ENCODE results near the gene SEMA4B. TPM values are rescaled to one million over a fixed set of nuclear protein-coding genes. Genes with fewer than 3 reads are reported as not detected.

SEMA4B gene
- total RNA-seq, 5 donors from 2014 or later (not counting 1 experiment from before 2014, with no cell fraction given), result 11.7 to 34.7 (median 25.4) TPM

DNA sequence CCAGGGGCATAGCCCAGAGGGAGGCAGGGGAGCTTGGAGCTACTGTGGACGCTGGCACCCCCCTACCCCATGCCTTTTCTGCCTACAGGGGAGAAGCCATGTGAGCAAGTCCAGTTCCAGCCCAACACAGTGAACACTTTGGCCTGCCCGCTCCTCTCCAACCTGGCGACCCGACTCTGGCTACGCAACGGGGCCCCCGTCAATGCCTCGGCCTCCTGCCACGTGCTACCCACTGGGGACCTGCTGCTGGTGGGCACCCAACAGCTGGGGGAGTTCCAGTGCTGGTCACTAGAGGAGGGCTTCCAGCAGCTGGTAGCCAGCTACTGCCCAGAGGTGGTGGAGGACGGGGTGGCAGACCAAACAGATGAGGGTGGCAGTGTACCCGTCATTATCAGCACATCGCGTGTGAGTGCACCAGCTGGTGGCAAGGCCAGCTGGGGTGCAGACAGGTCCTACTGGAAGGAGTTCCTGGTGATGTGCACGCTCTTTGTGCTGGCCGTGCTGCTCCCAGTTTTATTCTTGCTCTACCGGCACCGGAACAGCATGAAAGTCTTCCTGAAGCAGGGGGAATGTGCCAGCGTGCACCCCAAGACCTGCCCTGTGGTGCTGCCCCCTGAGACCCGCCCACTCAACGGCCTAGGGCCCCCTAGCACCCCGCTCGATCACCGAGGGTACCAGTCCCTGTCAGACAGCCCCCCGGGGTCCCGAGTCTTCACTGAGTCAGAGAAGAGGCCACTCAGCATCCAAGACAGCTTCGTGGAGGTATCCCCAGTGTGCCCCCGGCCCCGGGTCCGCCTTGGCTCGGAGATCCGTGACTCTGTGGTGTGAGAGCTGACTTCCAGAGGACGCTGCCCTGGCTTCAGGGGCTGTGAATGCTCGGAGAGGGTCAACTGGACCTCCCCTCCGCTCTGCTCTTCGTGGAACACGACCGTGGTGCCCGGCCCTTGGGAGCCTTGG, 27.0 kb downstream of the SEMA4B start:
- Histone ChIP-seq H3K27ac (ENCODE audit: low read length) (peak overlapping the region; percentile 27), H3K4me1 (ENCODE audit: control insufficient read depth in 1 of 2, extremely low read depth in 1 of 2, insufficient read depth in 2 of 2, low read length in 2 of 2) (peaks cover 24 to 42% of the 10 kb centered on the region in 2 experiments), H3K27me3 (replicated peaks in 1 of 2; ENCODE audit: control insufficient read depth in 2 of 2, extremely low read depth in 1 of 2, insufficient read depth in 2 of 2, low read length in 1 of 2) (no peaks in the 10 kb centered on the region), H3K36me3 (ENCODE audit: control insufficient read depth in 2 of 2, extremely low read depth in 1 of 2, insufficient read depth in 1 of 2, low read length in 1 of 2) (peaks cover 21 to 67% of the 10 kb centered on the region in 2 donors), H3K9me3 (no peaks in the 10 kb centered on the region), H3K4me3 (ENCODE audit: control insufficient read depth in 1 of 2, extremely low read depth in 1 of 2, low read length in 1 of 2) (no peak overlapping the region)
- Mint-ChIP-seq H3K4me3 (peak overlapping the region in 1 of 3 donors; percentile 20), H3K9me3 (no peaks in the 10 kb centered on the region), H3K27me3 (no peaks in the 10 kb centered on the region), H3K4me1 (peaks cover 43 to 44% (median 44%) of the 10 kb centered on the region in 3 donors), H3K27ac (peak overlapping the region in 1 of 2 donors; percentile 97), H3K36me3 (peaks cover 35% of the 10 kb centered on the region)
- WGBS (ENCODE audit: insufficient coverage), result 93% methylated on average over 37 of the region's 38 CpGs
- CTCF ChIA-PET, result interaction anchor here in 1 of 2 donors (0.6 kb wide), 1 partner anchor 36 kb away, joined by 3 read pairs; no protein-coding TSS in a partner anchor
- POLR2A ChIA-PET, result interaction anchor here in 1 of 2 donors (0.6 to 1.3 kb wide), 3 partner anchors 8 to 132 kb away, joined by 3 to 5 read pairs (median 3); no protein-coding TSS in a partner anchor
- DNase-seq, result no peak
- no peak for ATAC-seq (replicated peaks in 1 of 4)

DNA sequence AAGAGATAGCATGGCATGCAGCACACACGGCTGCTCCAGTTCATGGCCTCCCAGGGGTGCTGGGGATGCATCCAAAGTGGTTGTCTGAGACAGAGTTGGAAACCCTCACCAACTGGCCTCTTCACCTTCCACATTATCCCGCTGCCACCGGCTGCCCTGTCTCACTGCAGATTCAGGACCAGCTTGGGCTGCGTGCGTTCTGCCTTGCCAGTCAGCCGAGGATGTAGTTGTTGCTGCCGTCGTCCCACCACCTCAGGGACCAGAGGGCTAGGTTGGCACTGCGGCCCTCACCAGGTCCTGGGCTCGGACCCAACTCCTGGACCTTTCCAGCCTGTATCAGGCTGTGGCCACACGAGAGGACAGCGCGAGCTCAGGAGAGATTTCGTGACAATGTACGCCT, 27.8 kb downstream of the SEMA4B start:
- Mint-ChIP-seq H3K4me3 (peak overlapping the region in 1 of 3 donors; percentile 20), H3K27me3 (no peaks in the 10 kb centered on the region), H3K36me3 (peaks cover 35% of the 10 kb centered on the region), H3K9me3 (no peaks in the 10 kb centered on the region), H3K27ac (peak overlapping the region; percentile 55 to 97), H3K4me1 (peaks cover 43 to 45% (median 44%) of the 10 kb centered on the region in 3 donors)
- ATAC-seq (replicated peaks in 1 of 4), result no peak
- Histone ChIP-seq H3K27ac (ENCODE audit: low read length) (peak overlapping the region; percentile 27), H3K4me3 (ENCODE audit: control insufficient read depth in 1 of 2, extremely low read depth in 1 of 2, low read length in 1 of 2) (no peak overlapping the region), H3K9me3 (no peaks in the 10 kb centered on the region), H3K36me3 (ENCODE audit: control insufficient read depth in 2 of 2, extremely low read depth in 1 of 2, insufficient read depth in 1 of 2, low read length in 1 of 2) (peaks cover 15 to 58% of the 10 kb centered on the region in 2 donors), H3K27me3 (replicated peaks in 1 of 2; ENCODE audit: control insufficient read depth in 2 of 2, extremely low read depth in 1 of 2, insufficient read depth in 2 of 2, low read length in 1 of 2) (no peaks in the 10 kb centered on the region), H3K4me1 (ENCODE audit: control insufficient read depth in 1 of 2, extremely low read depth in 1 of 2, insufficient read depth in 2 of 2, low read length in 2 of 2) (peaks cover 24 to 46% of the 10 kb centered on the region in 2 experiments)
- CTCF ChIA-PET, result no interaction called here
- no peak for DNase-seq
- 98% methylated on average over 11 of the region's 15 CpGs for WGBS (ENCODE audit: insufficient coverage)
- POLR2A ChIA-PET, result no interaction called here

DNA sequence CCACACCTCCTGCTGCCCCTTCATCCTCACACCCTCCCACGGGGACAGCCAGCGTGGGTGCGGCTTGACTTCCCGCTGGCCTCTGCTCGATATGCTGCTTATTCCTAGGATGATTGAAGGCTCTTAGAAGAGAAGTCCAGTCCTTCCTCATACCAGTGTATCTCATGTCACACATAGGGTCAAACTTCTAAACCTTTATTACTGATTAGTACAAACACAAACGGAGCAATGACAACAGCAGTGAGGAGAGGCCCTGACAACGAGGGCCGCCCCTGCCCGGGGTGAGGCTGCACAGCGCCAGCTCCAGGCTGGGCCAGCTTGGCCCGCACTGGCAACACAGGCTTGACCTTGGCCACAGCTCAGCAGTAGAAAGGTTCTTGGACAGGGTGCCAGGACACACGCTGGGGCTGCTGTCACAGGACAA, 29.0 kb downstream of the SEMA4B start:
- Histone ChIP-seq H3K27ac (ENCODE audit: low read length) (peak overlapping the region; percentile 92), H3K9me3 (no peaks in the 10 kb centered on the region), H3K27me3 (replicated peaks in 1 of 2; ENCODE audit: control insufficient read depth in 2 of 2, extremely low read depth in 1 of 2, insufficient read depth in 2 of 2, low read length in 1 of 2) (no peaks in the 10 kb centered on the region), H3K4me1 (ENCODE audit: control insufficient read depth in 1 of 2, extremely low read depth in 1 of 2, insufficient read depth in 2 of 2, low read length in 2 of 2) (peaks cover 32 to 55% of the 10 kb centered on the region in 2 experiments), H3K36me3 (ENCODE audit: control insufficient read depth in 2 of 2, extremely low read depth in 1 of 2, insufficient read depth in 1 of 2, low read length in 1 of 2) (peaks cover 10 to 48% of the 10 kb centered on the region in 2 donors), H3K4me3 (ENCODE audit: control insufficient read depth in 1 of 2, extremely low read depth in 1 of 2, low read length in 1 of 2) (peak overlapping the region; percentile 37 to 49)
- POLR2A ChIA-PET, result interaction anchor here in 1 of 2 donors (1.3 kb wide), 1 partner anchor 310 kb away, joined by 3 read pairs; no protein-coding TSS in a partner anchor
- CTCF ChIA-PET, result interaction anchor here (0.5 to 1.4 kb wide), 4 partner anchors 9 to 112 kb away, joined by 3 to 6 read pairs (median 4); no protein-coding TSS in a partner anchor
- H3K27ac Mint-ChIP-seq, result peak overlapping the region; percentile 97 to 98
- H3K4me1 Mint-ChIP-seq, result peaks cover 53 to 54% (median 53%) of the 10 kb centered on the region in 3 donors
- no peak for ATAC-seq (replicated peaks in 1 of 4)
- peaks cover 32% of the 10 kb centered on the region for H3K36me3 Mint-ChIP-seq
- DNase-seq, result no peak
- no peaks in the 10 kb centered on the region for H3K9me3 Mint-ChIP-seq
- H3K4me3 Mint-ChIP-seq, result peak overlapping the region in 2 of 3 donors; percentile 86 to 93
- no peaks in the 10 kb centered on the region for H3K27me3 Mint-ChIP-seq
- WGBS (ENCODE audit: insufficient coverage), result 90% methylated on average over 6 of the region's 12 CpGs

DNA sequence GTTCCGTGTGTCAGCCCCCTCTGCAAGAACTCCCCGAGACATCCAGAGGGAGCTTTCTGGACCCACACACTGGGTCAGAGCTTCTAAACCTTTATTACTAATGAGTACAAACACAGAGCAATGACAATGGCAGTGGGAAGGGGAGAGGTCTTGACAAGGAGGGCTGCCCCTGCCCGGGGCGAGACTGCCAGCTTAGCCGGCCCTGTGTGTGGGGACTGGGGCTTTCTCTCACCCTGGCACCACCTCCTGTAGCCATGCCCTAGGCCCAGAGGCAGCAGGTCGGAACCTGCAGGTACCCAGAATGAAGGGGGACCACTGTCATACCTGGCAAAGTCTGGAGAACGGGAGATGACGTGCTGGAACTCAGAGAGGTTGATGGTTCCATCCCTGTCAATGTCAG, 29.5 kb downstream of the SEMA4B start:
- H3K4me3 Mint-ChIP-seq, result peak overlapping the region; percentile 86 to 93 (median 88)
- H3K27me3 Mint-ChIP-seq, result no peaks in the 10 kb centered on the region
- Histone ChIP-seq H3K27me3 (replicated peaks in 1 of 2; ENCODE audit: control insufficient read depth in 2 of 2, extremely low read depth in 1 of 2, insufficient read depth in 2 of 2, low read length in 1 of 2) (no peaks in the 10 kb centered on the region), H3K9me3 (no peaks in the 10 kb centered on the region), H3K27ac (ENCODE audit: low read length) (peak overlapping the region; percentile 92), H3K4me1 (ENCODE audit: control insufficient read depth in 1 of 2, extremely low read depth in 1 of 2, insufficient read depth in 2 of 2, low read length in 2 of 2) (peaks cover 32 to 57% of the 10 kb centered on the region in 2 experiments), H3K4me3 (ENCODE audit: control insufficient read depth in 1 of 2, extremely low read depth in 1 of 2, low read length in 1 of 2) (peak overlapping the region; percentile 37 to 60), H3K36me3 (ENCODE audit: control insufficient read depth in 2 of 2, extremely low read depth in 1 of 2, insufficient read depth in 1 of 2, low read length in 1 of 2) (peaks cover 10 to 42% of the 10 kb centered on the region in 2 donors)
- DNase-seq (no peak), ATAC-seq (replicated peaks in 1 of 4) (no peak)
- ChIA-PET CTCF (interaction anchor here in 1 of 2 donors (0.8 to 1.4 kb wide), 4 partner anchors 9 to 35 kb away, joined by 3 to 6 read pairs (median 5); partner anchors contain the start of gene NGRN), POLR2A (interaction anchor here in 1 of 2 donors (0.6 to 1.3 kb wide), 4 partner anchors 29 to 309 kb away, joined by 3 to 6 read pairs (median 4); partner anchors contain the start of gene SEMA4B)
- H3K36me3 Mint-ChIP-seq, result peaks cover 32% of the 10 kb centered on the region
- H3K4me1 Mint-ChIP-seq, result peaks cover 54 to 55% (median 55%) of the 10 kb centered on the region in 3 donors
- peak overlapping the region; percentile 97 to 98 for H3K27ac Mint-ChIP-seq
- WGBS (ENCODE audit: insufficient coverage), result 37% methylated on average over 2 of the region's 8 CpGs
- no peaks in the 10 kb centered on the region for H3K9me3 Mint-ChIP-seq

DNA sequence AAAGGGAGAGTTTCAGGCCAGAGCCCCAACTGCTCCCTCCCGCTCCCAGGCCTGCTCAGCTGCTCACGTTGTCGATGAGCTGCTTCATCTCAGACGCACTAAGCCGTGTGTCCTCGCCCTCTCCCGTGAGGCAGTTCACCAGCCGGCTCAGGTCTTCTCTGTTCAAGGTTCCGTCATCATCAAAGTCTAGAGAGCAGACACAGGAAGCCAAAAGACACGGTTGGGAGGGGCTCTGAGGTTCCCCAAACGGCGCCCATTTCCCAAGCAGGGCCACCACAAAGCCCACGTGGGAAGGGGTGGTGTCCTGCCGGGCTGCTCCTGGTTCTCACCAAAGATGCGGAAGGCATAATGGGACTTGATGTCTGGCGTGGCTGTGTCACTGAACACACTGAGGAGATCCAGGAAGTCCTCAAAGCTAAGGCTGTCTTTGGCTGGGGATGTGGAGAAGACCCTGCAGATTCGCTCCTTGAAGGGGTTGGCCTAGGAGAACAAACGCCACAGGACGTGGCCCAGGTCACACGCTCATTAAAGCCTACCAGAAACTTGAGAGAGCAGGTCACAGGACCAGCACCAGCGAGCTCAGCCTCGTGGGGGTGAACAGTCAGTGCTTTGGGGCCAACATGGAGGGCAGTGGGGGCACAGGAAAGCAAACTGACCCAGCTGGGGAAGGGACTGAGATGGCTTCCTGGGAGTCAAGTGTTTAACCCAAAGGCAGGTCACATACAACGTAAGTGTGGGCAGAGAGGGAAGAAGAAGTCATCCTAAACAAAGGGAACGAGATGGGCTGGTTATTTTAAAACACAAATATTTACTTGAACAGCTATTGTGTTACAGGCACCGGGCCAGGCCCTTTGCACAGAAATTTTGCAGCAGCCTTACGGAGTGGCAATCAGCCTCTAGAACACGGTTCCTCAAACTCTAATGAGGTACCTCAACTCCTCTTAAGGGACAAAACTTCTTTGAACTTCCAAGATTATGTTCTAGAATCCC, 30.2 kb downstream of the SEMA4B start:
- no peaks in the 10 kb centered on the region for H3K9me3 ChIP-seq
- ATAC-seq (replicated peaks in 1 of 4) (peak; percentile 64 to 75 (median 66)), DNase-seq (peak; percentile 55 to 93 (median 82))
- peak overlapping the region; percentile 92 for H3K27ac ChIP-seq (ENCODE audit: low read length)
- WGBS (ENCODE audit: insufficient coverage), result 8% methylated on average over 24 of the region's 27 CpGs
- Mint-ChIP-seq H3K27ac (peak overlapping the region; percentile 97 to 98), H3K27me3 (no peaks in the 10 kb centered on the region), H3K36me3 (peaks cover 32% of the 10 kb centered on the region), H3K4me1 (peaks cover 55 to 60% (median 58%) of the 10 kb centered on the region in 3 donors), H3K9me3 (no peaks in the 10 kb centered on the region), H3K4me3 (peak overlapping the region; percentile 86 to 93 (median 88))
- CTCF ChIA-PET, result interaction anchor here in 1 of 2 donors (0.6 to 1.4 kb wide), 8 partner anchors 10 to 491 kb away, joined by 3 to 6 read pairs (median 4); partner anchors contain the start of genes AP3S2 and NGRN
- H3K4me3 ChIP-seq (ENCODE audit: control insufficient read depth in 1 of 2, extremely low read depth in 1 of 2, low read length in 1 of 2), result peak overlapping the region; percentile 37 to 60
- H3K4me1 ChIP-seq (ENCODE audit: control insufficient read depth in 1 of 2, extremely low read depth in 1 of 2, insufficient read depth in 2 of 2, low read length in 2 of 2), result peaks cover 32 to 57% of the 10 kb centered on the region in 2 experiments
- POLR2A ChIA-PET, result interaction anchor here (0.6 to 1.3 kb wide), 7 partner anchors 16 to 308 kb away, joined by 3 to 6 read pairs (median 3); partner anchors contain the start of gene SEMA4B (in 1 of the 2)
- H3K36me3 ChIP-seq (ENCODE audit: control insufficient read depth in 2 of 2, extremely low read depth in 1 of 2, insufficient read depth in 1 of 2, low read length in 1 of 2), result peaks cover 10 to 38% of the 10 kb centered on the region in 2 donors
- H3K27me3 ChIP-seq (replicated peaks in 1 of 2; ENCODE audit: control insufficient read depth in 2 of 2, extremely low read depth in 1 of 2, insufficient read depth in 2 of 2, low read length in 1 of 2), result no peaks in the 10 kb centered on the region
